ENCODE data around the gene TSEN2.

The TSEN2 gene

GRCh38 chr3:12582730-12583129 is 98.5 kb downstream of the TSEN2 start:
- in situ Hi-C loops (cut with MboI; ENCODE audit: low sequenced_read_pairs) = no loop called here
